OCI-LY1 (cell line): ENCODE measurements around the gene IFIT3.

ENCODE experiments used
- EZH2 ChIP-seq: fragments of 200-600 bp; sonication (generic), shearing (Covaris generic); IDR thresholded peaks from 2 replicates; pipeline ENCODE4 v1.8.0; 2017; ENCODE audit warnings: borderline replicate concordance, mixed run types, mild to moderate bottlenecking, antibody characterized with exemption, low read length, moderate library complexity, mixed read lengths
- TF ChIP-seq, protein P1 (sequence below): fragments of 200-600 bp; sonication (generic), shearing (Covaris generic); IDR thresholded peaks from 2 replicates; pipeline ENCODE4 v1.5.1; 2017; ENCODE audit warnings: mild to moderate bottlenecking, antibody characterized with exemption, low read length, moderate library complexity, mixed read lengths

DNA sequence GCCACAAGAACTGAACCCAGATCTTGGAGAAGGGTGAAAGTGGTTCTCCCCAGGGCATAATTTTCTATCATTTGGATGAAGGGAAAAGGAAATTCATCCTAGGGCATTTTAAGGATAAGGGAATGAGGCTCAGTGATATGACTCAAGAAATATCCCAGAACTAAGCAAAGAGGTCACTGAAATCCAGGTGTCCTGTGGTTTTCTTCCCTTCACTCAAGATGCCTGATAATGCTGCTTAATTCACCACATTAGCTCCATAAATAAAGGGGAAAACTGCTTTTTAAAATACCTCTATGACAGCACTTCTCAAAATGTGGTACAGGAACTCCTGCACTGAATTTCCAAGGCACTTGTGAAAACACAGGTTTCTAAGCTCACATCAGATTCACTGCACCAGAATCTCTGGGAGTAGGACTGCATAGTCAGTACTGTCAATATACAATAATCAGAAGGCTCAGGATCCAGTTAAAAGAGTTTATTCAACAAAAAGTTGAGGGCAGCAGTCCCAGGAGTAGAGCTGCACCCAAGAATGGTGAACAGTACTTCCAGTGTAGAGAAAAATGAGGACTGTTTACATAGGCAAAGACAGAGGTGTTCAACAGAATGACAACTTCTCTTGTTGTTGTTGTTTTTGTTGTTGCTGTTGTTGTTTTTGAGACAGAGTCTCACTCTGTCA is 2.9 kb downstream of the IFIT3 start:
- TF ChIP-seq, protein P1, sequence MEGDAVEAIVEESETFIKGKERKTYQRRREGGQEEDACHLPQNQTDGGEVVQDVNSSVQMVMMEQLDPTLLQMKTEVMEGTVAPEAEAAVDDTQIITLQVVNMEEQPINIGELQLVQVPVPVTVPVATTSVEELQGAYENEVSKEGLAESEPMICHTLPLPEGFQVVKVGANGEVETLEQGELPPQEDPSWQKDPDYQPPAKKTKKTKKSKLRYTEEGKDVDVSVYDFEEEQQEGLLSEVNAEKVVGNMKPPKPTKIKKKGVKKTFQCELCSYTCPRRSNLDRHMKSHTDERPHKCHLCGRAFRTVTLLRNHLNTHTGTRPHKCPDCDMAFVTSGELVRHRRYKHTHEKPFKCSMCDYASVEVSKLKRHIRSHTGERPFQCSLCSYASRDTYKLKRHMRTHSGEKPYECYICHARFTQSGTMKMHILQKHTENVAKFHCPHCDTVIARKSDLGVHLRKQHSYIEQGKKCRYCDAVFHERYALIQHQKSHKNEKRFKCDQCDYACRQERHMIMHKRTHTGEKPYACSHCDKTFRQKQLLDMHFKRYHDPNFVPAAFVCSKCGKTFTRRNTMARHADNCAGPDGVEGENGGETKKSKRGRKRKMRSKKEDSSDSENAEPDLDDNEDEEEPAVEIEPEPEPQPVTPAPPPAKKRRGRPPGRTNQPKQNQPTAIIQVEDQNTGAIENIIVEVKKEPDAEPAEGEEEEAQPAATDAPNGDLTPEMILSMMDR, result no peak
- TF ChIP-seq EZH2, result no peak
